IMR-90 (cell line): ENCODE measurements around the gene IGF2BP3. TPM values are rescaled to one million over a fixed set of nuclear protein-coding genes. Genes with fewer than 3 reads are reported as not detected.

Experiments
- ATAC-seq: fragments of 200-7000 bp; cut with Tn5 transposase; 2 replicates; pipeline ENCODE4 v1.9.1; 2020; ENCODE audit warnings: low read depth, mild to moderate bottlenecking, moderate library complexity
- BruUV-seq: library from RNA; stranded (reverse); fragments of 400-500 nt; replicated peaks from 2 replicates; lab custom pipeline; 2021; lab: Mats Ljungman, UMichigan
- CTCF ChIA-PET: fragments of 300-600 bp; formaldehyde crosslinking; extraction: SDS; loops from one replicate; lab custom pipeline; 2021; ENCODE audit warnings: antibody characterized with exemption; lab: Yijun Ruan, JAX
- POLR2A ChIA-PET: fragments of 300-600 bp; sonication (Branson Sonifier 250); formaldehyde crosslinking; loops from one replicate; lab custom pipeline; 2022; ENCODE audit warnings: antibody characterized with exemption; ENCODE audit not compliant: unreplicated experiment; lab: Charles Lee
- DNase-seq: peaks from one replicate; pipeline ENCODE4 v3.0.0; 2013
- H2AFZ ChIP-seq: replicated peaks from 2 replicates; pipeline ENCODE3; 2013; ENCODE audit warnings: low read length, mild to moderate bottlenecking; ENCODE audit not compliant: poor library complexity
- H2AK5ac ChIP-seq: 2 replicates; pipeline ENCODE4 v1.6.1; 2013; ENCODE audit warnings: low read depth, low read length, inconsistent platforms
- H2AK9ac ChIP-seq: replicated peaks from 2 replicates; pipeline ENCODE3; 2013; ENCODE audit warnings: mild to moderate bottlenecking, low read depth, low read length, moderate library complexity; ENCODE audit not compliant: poor library complexity
- H2BK120ac ChIP-seq: 2 replicates; pipeline ENCODE4 v1.6.1; 2013; ENCODE audit warnings: low read depth, low read length, inconsistent platforms
- H2BK15ac ChIP-seq: 3 replicates; pipeline ENCODE4 v1.6.1; 2013; ENCODE audit warnings: low read depth, low read length, inconsistent platforms
- H2BK20ac ChIP-seq: 2 replicates; pipeline ENCODE4 v1.6.1; 2013; ENCODE audit warnings: low read depth, mild to moderate bottlenecking, inconsistent platforms, low read length, moderate library complexity
- H2BK5ac ChIP-seq: 2 replicates; pipeline ENCODE4 v1.6.1; 2013; ENCODE audit warnings: mild to moderate bottlenecking, low read depth, low read length, inconsistent platforms; ENCODE audit not compliant: poor library complexity, severe bottlenecking
- H3K14ac ChIP-seq: replicated peaks from 2 replicates; pipeline ENCODE4 v1.6.1; 2013; ENCODE audit warnings: low read depth, low read length, inconsistent platforms
- H3K18ac ChIP-seq: 2 replicates; pipeline ENCODE4 v1.6.1; 2013; ENCODE audit warnings: low read depth, low read length, control low read depth
- H3K23ac ChIP-seq: 2 replicates; pipeline ENCODE4 v1.6.1; 2013; ENCODE audit warnings: low read depth, low read length, inconsistent platforms
- H3K27ac ChIP-seq: 2 replicates; pipeline ENCODE4 v1.5.1; 2013; ENCODE audit warnings: mild to moderate bottlenecking, control low read depth, low read length; ENCODE audit not compliant: insufficient read depth
- H3K27me3 ChIP-seq: 2 replicates; pipeline ENCODE4 v1.6.1; 2013; ENCODE audit warnings: low read length; ENCODE audit not compliant: control insufficient read depth, insufficient read depth
- H3K36me3 ChIP-seq: 2 replicates; pipeline ENCODE4 v1.6.1; 2013; ENCODE audit warnings: low read length, mixed read lengths; ENCODE audit not compliant: control insufficient read depth, insufficient read depth
- H3K4ac ChIP-seq: 2 replicates; pipeline ENCODE4 v1.6.1; 2013; ENCODE audit warnings: low read depth, low read length, inconsistent platforms
- H3K4me1 ChIP-seq: 2 replicates; pipeline ENCODE4 v1.6.1; 2013; ENCODE audit warnings: low read length, mixed read lengths; ENCODE audit not compliant: control insufficient read depth, insufficient read depth
- H3K4me2 ChIP-seq: 2 replicates; pipeline ENCODE4 v1.6.1; 2013; ENCODE audit warnings: low read depth, mild to moderate bottlenecking, control low read depth, low read length, moderate library complexity
- H3K4me3 ChIP-seq: 2 replicates; pipeline ENCODE4 v1.5.1; 2013; ENCODE audit warnings: low read depth, mild to moderate bottlenecking, control low read depth, low read length, moderate library complexity; ENCODE audit not compliant: insufficient read depth
- H3K56ac ChIP-seq: 2 replicates; pipeline ENCODE4 v1.6.1; 2013; ENCODE audit warnings: low read length, inconsistent platforms; ENCODE audit not compliant: insufficient read depth; ENCODE audit errors: extremely low read depth
- H3K79me1 ChIP-seq, 2 experiments: 2 replicates each; pipeline ENCODE4 v1.6.1; 2013; ENCODE audit warnings: low read length in 2 of 2, inconsistent platforms in 1 of 2, low read depth in 1 of 2
- H3K9ac ChIP-seq: 2 replicates; pipeline ENCODE4 v1.6.1; 2013; ENCODE audit warnings: low read depth, low read length, control low read depth
- H3K9me1 ChIP-seq: 2 replicates; pipeline ENCODE4 v1.6.1; 2013; ENCODE audit warnings: low read length, inconsistent platforms; ENCODE audit not compliant: insufficient read depth
- H3K9me3 ChIP-seq: 2 replicates; pipeline ENCODE4 v1.6.1; 2013; ENCODE audit warnings: low read length; ENCODE audit not compliant: control insufficient read depth, insufficient read depth
- H4K20me1 ChIP-seq: 2 replicates; pipeline ENCODE4 v1.6.1; 2013; ENCODE audit warnings: low read length, inconsistent platforms; ENCODE audit not compliant: insufficient read depth
- H4K5ac ChIP-seq: 2 replicates; pipeline ENCODE4 v1.6.1; 2013; ENCODE audit warnings: mild to moderate bottlenecking, low read depth, low read length, control low read depth
- H4K8ac ChIP-seq, 2 experiments: 2 replicates each; pipeline ENCODE4 v1.6.1; 2013; ENCODE audit warnings: low read depth in 2 of 2, low read length in 2 of 2, control low read depth in 1 of 2, inconsistent platforms in 1 of 2
- H4K91ac ChIP-seq: 2 replicates; pipeline ENCODE4 v1.6.1; 2013; ENCODE audit warnings: low read depth, low read length, inconsistent platforms; ENCODE audit not compliant: insufficient read depth
- BHLHE40 ChIP-seq: fragments of 150-350 bp; IDR thresholded peaks from 2 replicates; pipeline ENCODE4 v1.6.1; 2016; ENCODE audit warnings: mild to moderate bottlenecking, low read depth, low read length
- CEBPB ChIP-seq: IDR thresholded peaks from 2 replicates; pipeline ENCODE4 v1.6.1; 2012; ENCODE audit warnings: low read depth, low read length, improper control_type of control experiment
- FOS ChIP-seq: fragments of 150-350 bp; IDR thresholded peaks from 2 replicates; pipeline ENCODE4 v1.6.1; 2016; ENCODE audit warnings: low read depth, low read length
- MAFK ChIP-seq: IDR thresholded peaks from 2 replicates; pipeline ENCODE4 v1.6.1; 2012; ENCODE audit warnings: low read depth, low read length, improper control_type of control experiment
- NFE2L2 ChIP-seq: fragments of 150-350 bp; IDR thresholded peaks from 2 replicates; pipeline ENCODE4 v1.6.1; 2016; ENCODE audit warnings: low read depth, mild to moderate bottlenecking, low read length
- POLR2A ChIP-seq: IDR thresholded peaks from 2 replicates; pipeline ENCODE4 v1.6.1; 2012; ENCODE audit warnings: mild to moderate bottlenecking, low read depth, low read length
- RCOR1 ChIP-seq: IDR thresholded peaks from 2 replicates; pipeline ENCODE4 v1.6.1; 2012; ENCODE audit warnings: mild to moderate bottlenecking, low read length, improper control_type of control experiment; ENCODE audit not compliant: insufficient replicate concordance
- RFX5 ChIP-seq: IDR thresholded peaks from 2 replicates; pipeline ENCODE4 v1.8.0; 2012; ENCODE audit warnings: low read depth, mild to moderate bottlenecking, low read length, moderate library complexity
- SMC3 ChIP-seq: fragments of 150-350 bp; IDR thresholded peaks from 2 replicates; pipeline ENCODE4 v1.6.1; 2016; ENCODE audit warnings: low read depth, mild to moderate bottlenecking, antibody characterized with exemption, low read length, moderate library complexity
- WGBS, 2 experiments: methylation state at CpG; one replicate each; pipeline versions ENCODE4 v1.1.5 to v1.1.7; 2013; ENCODE audit warnings: missing lambda C conversion rate in 2 of 2; ENCODE audit not compliant: insufficient read length in 1 of 2; ENCODE audit errors: extremely low coverage in 2 of 2; 5-methylcytosine and 5-hydroxymethylcytosine counted together
- dilution Hi-C: fragments of 300-500 bp; cut with HindIII; formaldehyde crosslinking; loops from one replicate; pipeline ENCODE4 v1.14.3; 2018; ENCODE audit warnings: low sequenced_read_pairs; ENCODE audit not compliant: unreplicated experiment
- in situ Hi-C: fragments of 300-500 bp; cut with MboI; formaldehyde crosslinking; loops from 3 replicates; pipeline ENCODE4 v1.14.3; 2019; ENCODE audit warnings: low sequenced_read_pairs, inconsistent platforms, mixed read lengths
- intact Hi-C: fragments of 100-400 bp; cut with micrococcal nuclease; formaldehyde crosslinking; loops from 2 replicates; pipeline ENCODE4 v1.10.0; 2022
- polyA plus RNA-seq, 3 experiments: library from polyadenylated mRNA; depleted of rRNA; stranded (reverse); fragments of >200 nt; gene quantifications; 2 replicates each; pipeline ENCODE4 v1.2.3, GENCODE V29; 2012; ENCODE audit warnings: low replicate concordance in 1 of 3
- total RNA-seq: library from RNA; depleted of rRNA; stranded (reverse); fragments of >200 nt; gene quantifications from 2 replicates; pipeline ENCODE4 v1.2.3, GENCODE V29; 2012
- TF ChIP-seq, protein P1 (sequence below): fragments of 150-350 bp; IDR thresholded peaks from 2 replicates; pipeline ENCODE4 v1.6.1; 2017; ENCODE audit warnings: mild to moderate bottlenecking, antibody characterized with exemption, low read length, low read depth
- TF ChIP-seq, protein P2 (sequence below): fragments of 150-350 bp; IDR thresholded peaks from 2 replicates; pipeline ENCODE4 v1.6.1; 2016; ENCODE audit warnings: low read depth, mild to moderate bottlenecking, low read length, moderate library complexity, borderline replicate concordance
- TF ChIP-seq, protein P3 (sequence below): conservative IDR thresholded peaks from 2 replicates; pipeline ENCODE4 v1.5.1; 2012; ENCODE audit warnings: mild to moderate bottlenecking, low read depth, low read length, improper control_type of control experiment

The IGF2BP3 gene
- total and polyA plus RNA-seq, 2 of the 4 experiments (the other 2 are of a cell fraction) = 50.9 to 59.3 TPM

DNA sequence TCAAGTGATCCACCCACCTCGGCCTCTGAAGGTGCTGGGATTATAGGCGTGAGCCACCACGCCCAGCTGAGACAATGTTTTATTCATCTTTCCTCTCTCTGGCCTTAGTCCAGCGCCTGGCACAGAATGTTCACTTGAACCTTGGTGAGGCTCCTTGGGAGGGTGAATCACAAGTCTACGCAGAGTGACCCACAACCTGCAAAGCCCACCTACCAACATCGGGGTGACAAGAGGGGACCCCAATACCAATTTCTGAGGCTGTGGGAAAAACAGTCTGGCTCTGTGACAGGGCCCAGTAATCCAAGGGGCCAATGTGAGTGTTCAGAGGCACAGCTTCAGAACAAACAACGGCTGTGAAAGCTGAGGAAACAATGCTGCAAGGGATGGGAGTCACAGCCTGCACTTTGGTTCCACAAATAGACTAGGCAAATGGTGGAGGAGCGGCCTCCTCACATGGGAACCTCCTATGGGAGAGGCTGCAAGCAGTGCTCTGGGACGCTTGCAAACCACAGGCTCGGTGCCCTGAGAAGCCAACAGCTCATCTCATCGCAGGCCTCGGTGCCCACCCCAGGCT, 176.7 kb downstream of the IGF2BP3 start:
- H3K14ac ChIP-seq = no peak overlapping the region
- H3K4me3 ChIP-seq = no peak overlapping the region
- intact Hi-C loops = no loop called here
- H2BK5ac ChIP-seq = no peak overlapping the region
- no peak overlapping the region for H4K8ac ChIP-seq
- H3K79me1 ChIP-seq = 0 out of 4 replicates have a peak, but pooled peaks cover 0 to 3% of the 10 kb centered on the region in 2 experiments
- H3K4me2 ChIP-seq = no peak overlapping the region
- BruUV-seq = no TSS peak
- H3K9me3 ChIP-seq = no peaks in the 10 kb centered on the region
- H3K9me1 ChIP-seq = peaks cover 7% of the 10 kb centered on the region; the same call in 1 of the 2 replicates
- H2AK9ac ChIP-seq = no peak overlapping the region
- WGBS, 2 experiments = 93% methylated on average over 2 of the region's 12 CpGs; no CpG with 5 or more reads in 1 of the 2 experiments
- no peak overlapping the region for H3K27ac ChIP-seq
- no peak for ATAC-seq
- ChIA-PET CTCF (interaction anchor here (0.6 kb wide), 1 partner anchor 17 kb away, joined by 3 read pairs; no protein-coding TSS in a partner anchor), POLR2A (no interaction called here)
- no peak overlapping the region for H2BK20ac ChIP-seq
- dilution Hi-C loops = no loop called here
- H3K27me3 ChIP-seq = no peaks in the 10 kb centered on the region
- peaks cover under 1% of the 10 kb centered on the region for H3K4me1 ChIP-seq
- H3K18ac ChIP-seq = no peak overlapping the region
- no peaks in the 10 kb centered on the region for H3K36me3 ChIP-seq
- H3K9ac ChIP-seq = no peak overlapping the region
- H2AK5ac ChIP-seq = no peak overlapping the region
- no peak overlapping the region for H3K23ac ChIP-seq
- no peaks in the 10 kb centered on the region for H4K20me1 ChIP-seq
- in situ Hi-C loops = no loop called here
- TF ChIP-seq RFX5 (no peak), FOS (no peak), RCOR1 (no peak), MAFK (no peak), SMC3 (no peak), CEBPB (no peak), NFE2L2 (no peak), POLR2A (no peak), BHLHE40 (no peak)
- TF ChIP-seq, protein P1, sequence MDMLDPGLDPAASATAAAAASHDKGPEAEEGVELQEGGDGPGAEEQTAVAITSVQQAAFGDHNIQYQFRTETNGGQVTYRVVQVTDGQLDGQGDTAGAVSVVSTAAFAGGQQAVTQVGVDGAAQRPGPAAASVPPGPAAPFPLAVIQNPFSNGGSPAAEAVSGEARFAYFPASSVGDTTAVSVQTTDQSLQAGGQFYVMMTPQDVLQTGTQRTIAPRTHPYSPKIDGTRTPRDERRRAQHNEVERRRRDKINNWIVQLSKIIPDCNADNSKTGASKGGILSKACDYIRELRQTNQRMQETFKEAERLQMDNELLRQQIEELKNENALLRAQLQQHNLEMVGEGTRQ = no peak
- TF ChIP-seq, protein P2, sequence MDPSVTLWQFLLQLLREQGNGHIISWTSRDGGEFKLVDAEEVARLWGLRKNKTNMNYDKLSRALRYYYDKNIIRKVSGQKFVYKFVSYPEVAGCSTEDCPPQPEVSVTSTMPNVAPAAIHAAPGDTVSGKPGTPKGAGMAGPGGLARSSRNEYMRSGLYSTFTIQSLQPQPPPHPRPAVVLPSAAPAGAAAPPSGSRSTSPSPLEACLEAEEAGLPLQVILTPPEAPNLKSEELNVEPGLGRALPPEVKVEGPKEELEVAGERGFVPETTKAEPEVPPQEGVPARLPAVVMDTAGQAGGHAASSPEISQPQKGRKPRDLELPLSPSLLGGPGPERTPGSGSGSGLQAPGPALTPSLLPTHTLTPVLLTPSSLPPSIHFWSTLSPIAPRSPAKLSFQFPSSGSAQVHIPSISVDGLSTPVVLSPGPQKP = no peak
- TF ChIP-seq, protein P3, sequence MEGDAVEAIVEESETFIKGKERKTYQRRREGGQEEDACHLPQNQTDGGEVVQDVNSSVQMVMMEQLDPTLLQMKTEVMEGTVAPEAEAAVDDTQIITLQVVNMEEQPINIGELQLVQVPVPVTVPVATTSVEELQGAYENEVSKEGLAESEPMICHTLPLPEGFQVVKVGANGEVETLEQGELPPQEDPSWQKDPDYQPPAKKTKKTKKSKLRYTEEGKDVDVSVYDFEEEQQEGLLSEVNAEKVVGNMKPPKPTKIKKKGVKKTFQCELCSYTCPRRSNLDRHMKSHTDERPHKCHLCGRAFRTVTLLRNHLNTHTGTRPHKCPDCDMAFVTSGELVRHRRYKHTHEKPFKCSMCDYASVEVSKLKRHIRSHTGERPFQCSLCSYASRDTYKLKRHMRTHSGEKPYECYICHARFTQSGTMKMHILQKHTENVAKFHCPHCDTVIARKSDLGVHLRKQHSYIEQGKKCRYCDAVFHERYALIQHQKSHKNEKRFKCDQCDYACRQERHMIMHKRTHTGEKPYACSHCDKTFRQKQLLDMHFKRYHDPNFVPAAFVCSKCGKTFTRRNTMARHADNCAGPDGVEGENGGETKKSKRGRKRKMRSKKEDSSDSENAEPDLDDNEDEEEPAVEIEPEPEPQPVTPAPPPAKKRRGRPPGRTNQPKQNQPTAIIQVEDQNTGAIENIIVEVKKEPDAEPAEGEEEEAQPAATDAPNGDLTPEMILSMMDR = no peak
- no peak for DNase-seq
- no peak overlapping the region for H2BK120ac ChIP-seq
- H3K4ac ChIP-seq = no peak overlapping the region
- H4K91ac ChIP-seq = no peak overlapping the region
- no peak overlapping the region for H4K5ac ChIP-seq
- no peak overlapping the region for H3K56ac ChIP-seq
- H2BK15ac ChIP-seq = no peak overlapping the region
- peak overlapping the region; percentile 38 for H2AFZ ChIP-seq
